Measurements from ENCODE around the gene MTTP.
"Not testable (repeated sequence)": the region's sequence is repeated elsewhere in the genome, so short reads cannot be mapped to it uniquely, and the experiment has no call there.

Gene MTTP

GRCh38 chr4:99574530-99575324, at the start of gene MTTP:
MTTP (plus strand) TSS chr4:99574824; CDS start chr4:99574910, 86 bp downstream.
- DNase-seq = no peak

- DNase-seq = no peak
Observed at GRCh38 chr4:99529228-99529627, 45.4 kb upstream of the MTTP start.

GRCh38 chr4:99529956-99530355, 44.7 kb upstream of the MTTP start:
- DNase-seq = no peak

GRCh38 chr4:99534699-99535098, 39.9 kb upstream of the MTTP start:
- DNase-seq = not testable (repeated sequence)

DNA sequence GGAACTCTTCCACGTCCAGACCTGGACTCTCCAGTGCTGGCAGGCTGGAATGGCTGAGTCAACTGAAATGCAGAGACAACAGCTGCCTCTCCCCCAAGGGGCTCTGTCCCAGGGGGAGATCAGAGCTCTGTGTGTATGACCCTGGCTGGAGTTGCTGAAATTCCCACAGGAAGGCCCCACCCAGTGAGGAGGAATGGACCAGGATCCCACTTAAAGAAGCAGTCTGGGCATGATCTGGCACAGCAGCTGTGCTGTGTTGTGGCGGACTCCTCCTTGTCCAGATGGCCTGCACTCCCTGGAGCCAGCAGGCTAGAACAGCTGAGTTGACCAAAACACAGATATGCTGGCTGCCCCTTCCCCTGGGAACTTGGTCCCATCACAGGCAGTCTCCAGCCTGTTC, 38.4 kb upstream of the MTTP start:
- no peak for DNase-seq

GRCh38 chr4:99536848-99537247, 37.8 kb upstream of the MTTP start:
- DNase-seq = no peak

GRCh38 chr4:99537674-99538073, 37.0 kb upstream of the MTTP start:
- no peak for DNase-seq

- no peak for DNase-seq
Observed at GRCh38 chr4:99540277-99540939, 34.2 kb upstream of the MTTP start.

DNA sequence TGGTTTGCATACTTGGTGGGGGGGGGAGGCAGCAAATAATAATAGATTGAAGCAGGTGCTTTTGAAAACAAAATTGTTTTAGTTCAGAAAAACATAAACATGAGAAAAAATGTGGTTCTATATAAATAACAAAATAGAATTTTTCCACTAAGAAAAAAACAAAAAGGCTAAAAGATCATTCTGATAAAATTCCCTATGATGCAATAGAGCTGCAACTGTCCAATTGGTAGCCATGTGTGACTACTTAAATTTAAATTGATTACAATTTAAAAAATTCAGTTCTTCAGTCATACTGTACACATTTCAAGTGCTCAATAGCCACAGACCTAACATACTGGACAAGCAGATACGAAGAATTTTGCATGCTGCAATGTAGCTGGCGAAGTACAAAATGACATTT, 21.8 kb upstream of the MTTP start:
- DNase-seq = no peak

GRCh38 chr4:99563310-99564186, 11.1 kb upstream of the MTTP start, which contains the start of gene TRMT10A:
TRMT10A (minus strand) TSS chr4:99564039; CDS start chr4:99559338, 4,701 bp downstream.
- peak; percentile 89 for DNase-seq

DNA sequence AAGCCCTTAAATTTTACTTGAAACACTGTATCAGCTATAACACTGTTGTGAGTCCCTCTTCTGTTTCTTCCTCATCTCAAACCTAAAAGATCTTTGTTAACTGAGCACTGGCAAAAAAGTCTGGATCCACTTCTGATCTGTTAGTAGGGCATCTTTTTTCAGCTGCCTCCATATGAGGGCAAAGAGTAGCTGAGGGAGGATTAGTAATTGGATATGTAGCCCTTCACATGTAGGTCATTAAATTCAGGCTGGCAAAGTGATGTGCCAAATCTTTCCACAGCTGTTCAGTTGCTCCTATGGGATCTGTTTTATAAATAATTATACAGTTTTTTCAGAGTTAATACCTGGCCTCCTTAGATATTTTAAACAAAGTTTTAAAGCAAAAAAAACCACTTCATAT, 9.7 kb upstream of the MTTP start:
- DNase-seq = no peak

DNA sequence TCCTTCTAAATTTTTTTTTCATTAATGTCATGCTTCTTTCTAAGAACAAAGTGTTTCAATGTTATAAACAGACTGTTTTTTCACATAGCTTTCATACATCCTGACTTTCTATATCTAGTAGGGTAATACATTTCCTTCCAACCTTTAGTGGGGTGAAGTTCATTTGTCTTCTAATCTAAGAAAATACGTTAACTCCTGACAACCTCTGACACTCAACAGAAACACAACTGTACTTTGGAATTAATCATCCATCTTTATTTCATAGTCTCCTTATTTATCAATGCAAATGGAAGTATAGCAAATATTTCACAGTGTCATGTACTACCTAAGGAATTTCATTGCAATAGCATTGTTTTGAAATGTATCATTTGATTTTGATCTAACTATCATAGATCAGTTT, 2.7 kb upstream of the MTTP start:
- DNase-seq = no peak

DNA sequence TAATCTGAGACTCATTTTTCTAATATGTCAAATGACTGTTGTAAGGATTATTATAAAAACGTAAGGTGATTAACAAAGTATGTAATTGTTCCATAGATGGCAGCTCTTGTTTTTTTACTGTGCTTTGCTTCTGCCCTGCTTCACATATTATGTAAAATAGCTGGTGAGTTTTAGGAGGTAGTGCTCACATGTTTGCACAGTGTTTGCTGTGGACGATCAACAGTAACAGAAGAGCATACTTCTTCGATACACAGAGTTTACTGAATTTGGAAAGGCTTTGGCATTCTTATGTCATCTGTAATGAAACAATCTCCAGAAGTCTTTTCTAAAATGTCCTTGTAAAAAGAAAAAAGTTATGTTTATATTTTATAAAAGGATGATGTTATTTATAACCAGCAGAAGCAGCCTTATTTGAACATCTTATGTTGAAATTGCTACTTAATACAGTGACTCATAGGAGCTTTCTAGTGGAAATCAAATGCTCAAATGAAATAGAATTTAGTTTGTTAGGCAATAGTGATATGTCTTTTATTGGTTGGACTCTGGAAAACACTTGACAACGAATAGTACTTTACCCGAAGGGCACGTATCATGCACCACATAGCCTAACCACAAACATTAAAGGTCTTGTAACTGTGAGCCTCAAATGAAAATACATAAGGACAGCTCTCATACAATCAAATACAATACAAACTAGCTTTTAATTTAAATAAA, 1.9 kb upstream of the MTTP start:
- DNase-seq = no peak

GRCh38 chr4:99573735-99574368, 772 bp upstream of the MTTP start:
- DNase-seq = no peak

DNA sequence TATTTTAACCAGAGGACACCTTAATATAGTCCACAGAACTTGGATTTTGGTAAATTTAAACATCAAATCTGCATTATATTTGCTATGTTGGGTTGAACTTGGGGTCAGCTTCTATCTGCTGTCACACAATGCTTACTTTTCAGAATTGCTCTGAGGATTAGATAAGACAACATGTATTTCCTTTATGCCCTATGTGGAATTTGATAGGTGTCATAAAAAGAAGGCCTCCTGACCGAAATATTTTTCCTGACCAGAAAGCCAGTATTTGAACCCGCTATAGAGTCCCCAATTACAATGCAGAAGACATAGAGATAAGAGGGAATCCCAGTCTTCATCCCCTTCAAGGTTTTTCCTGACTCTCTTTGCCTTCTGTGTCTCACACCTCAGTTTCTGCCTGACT, 4.1 kb downstream of the MTTP start:
- DNase-seq = no peak

DNA sequence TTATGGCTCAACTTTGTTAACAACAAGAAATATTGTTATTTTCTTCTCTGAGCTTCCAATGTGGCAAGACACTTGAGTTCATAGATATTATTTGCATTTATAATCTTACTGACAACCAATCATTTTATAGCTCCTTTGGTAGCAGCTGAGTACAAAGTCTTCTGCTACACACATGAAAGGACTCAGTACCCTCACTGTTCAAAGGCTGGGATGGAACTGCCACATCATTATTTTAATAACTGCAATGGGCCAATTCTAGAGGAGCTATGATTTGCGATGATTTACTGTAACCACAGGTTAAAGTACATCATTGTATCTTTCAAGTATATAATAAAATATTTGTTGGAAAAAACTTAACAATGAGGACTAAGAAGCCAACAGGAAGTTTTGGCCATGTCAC, 10.9 kb downstream of the MTTP start:
- DNase-seq = no peak

DNA sequence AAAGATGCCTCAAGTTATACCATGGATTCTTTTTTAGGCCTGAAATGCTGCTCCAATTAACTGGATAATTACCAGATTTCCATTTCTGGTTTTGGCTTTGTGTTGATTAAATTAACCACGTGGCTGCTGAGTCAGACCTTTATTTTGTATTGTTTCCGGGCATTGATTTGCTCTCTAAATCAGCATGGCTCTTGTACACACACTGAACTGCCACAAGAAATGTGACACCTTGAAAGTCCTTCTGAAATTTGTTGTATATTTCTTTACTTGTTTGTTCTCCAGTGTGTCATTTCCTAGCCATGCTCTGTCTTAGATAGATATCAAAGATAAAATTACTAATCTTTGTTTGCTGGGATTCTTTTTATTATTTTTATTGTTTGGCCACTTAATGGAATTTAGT, 11.7 kb downstream of the MTTP start:
- no peak for DNase-seq

GRCh38 chr4:99586797-99587196, 12.2 kb downstream of the MTTP start:
- no peak for DNase-seq

- no peak for DNase-seq
Observed at GRCh38 chr4:99587309-99587708, 12.7 kb downstream of the MTTP start.

DNA sequence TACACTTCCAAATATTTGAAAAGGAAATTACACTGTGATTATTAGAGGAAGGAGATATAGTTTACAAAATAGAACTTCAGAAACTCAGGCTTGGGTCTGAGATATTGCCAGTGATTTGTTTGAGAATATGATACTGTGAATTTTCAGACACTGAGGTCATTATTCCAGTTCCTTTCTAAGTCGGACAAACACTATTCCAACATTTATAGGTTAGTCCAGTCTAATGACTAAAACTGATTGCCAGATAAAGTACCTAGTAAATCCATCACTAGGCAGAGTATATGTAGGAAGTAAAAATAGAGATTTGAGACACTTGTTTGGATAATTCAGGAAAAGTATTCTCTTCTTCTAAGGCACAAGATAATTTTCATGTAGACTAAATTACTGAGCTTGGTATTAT, 13.2 kb downstream of the MTTP start:
- DNase-seq = no peak

DNA sequence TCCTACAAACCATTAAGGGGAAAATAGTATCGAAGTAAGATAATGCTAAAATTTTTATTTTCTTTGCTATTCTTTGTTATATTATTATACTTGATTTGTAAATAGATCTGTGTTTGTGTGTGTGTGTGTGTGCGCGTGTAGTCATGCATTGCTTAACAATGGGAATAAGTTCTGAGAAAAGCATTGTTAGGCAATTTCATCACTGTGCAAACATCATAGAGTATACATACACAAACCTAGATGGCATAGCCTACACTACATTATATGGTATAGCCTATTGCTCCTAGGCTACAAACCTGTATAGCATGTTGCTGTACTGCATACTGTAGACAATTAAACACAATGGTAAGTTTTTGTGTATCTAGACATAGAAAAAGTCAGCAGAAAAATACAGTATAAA, 17.1 kb downstream of the MTTP start:
- DNase-seq = no peak

Data from SIG-M5 (cell line).